Stimulated activated CD4-positive, alpha-beta T cell treated with anti-CD3 and anti-CD28 coated beads, Interleukin-12 subunit alpha, Interleukin-12 subunit beta, amount 100 ng/mL, for 24 hours (primary cell): ENCODE results near the gene RPL27A.

Experiments used
- DNase-seq, 2 experiments: peaks; one replicate each; pipeline ENCODE4 v3.0.0-alpha.2; 2020; ENCODE audit warnings: low read depth in 2 of 2

RPL27A gene

GRCh38 chr11:8721609-8722500, 39.3 kb downstream of the RPL27A start:
- no peak for DNase-seq

DNA sequence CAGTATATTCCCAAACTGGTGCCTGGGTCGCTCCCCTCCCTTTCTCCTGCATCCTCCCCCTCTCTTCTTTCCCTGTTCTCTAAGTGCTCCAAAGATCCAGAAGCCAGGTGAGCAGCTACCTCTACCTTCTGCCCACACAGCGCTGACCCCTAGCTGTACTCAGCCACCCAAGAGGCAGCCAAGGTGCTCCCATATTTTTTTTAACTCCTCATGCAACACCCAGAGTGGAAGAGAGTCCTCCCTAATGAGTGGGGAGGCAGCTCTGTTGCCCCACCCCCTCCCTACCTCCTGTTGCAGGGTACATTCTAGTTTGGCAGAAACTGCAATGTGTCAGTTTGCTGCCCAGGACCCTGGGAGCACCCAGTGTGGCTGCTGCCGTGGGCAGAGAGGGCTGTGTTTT, 40.2 kb downstream of the RPL27A start:
- no peak for DNase-seq

GRCh38 chr11:8723711-8724110, 41.1 kb downstream of the RPL27A start:
- no peak for DNase-seq

DNA sequence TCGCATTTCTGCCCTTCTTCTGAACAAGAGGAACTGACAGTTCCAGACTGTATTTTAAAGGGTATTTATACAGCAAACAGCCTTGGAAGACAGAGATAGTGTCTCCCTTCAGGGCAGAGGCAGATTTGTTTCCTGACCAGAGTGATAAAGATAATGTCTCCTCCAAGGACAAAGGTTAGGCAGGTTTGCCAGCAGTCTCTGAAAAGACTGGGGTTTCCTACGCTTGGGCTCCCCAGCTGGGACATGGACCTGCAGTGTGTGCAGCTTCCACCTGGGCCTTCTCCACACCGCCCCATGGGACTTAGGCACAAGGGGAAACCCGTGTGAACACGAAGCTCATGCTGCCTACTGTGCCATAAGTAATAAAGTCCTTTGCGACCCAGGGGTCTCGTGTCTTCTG, 42.1 kb downstream of the RPL27A start:
- DNase-seq = no peak

GRCh38 chr11:8726395-8726794, 43.8 kb downstream of the RPL27A start:
- DNase-seq = no peak

- DNase-seq = no peak
These were observed 46.0 kb downstream of the RPL27A start for GRCh38 chr11:8728563-8728962.

GRCh38 chr11:8729067-8729466, 46.5 kb downstream of the RPL27A start:
- no peak for DNase-seq

DNA sequence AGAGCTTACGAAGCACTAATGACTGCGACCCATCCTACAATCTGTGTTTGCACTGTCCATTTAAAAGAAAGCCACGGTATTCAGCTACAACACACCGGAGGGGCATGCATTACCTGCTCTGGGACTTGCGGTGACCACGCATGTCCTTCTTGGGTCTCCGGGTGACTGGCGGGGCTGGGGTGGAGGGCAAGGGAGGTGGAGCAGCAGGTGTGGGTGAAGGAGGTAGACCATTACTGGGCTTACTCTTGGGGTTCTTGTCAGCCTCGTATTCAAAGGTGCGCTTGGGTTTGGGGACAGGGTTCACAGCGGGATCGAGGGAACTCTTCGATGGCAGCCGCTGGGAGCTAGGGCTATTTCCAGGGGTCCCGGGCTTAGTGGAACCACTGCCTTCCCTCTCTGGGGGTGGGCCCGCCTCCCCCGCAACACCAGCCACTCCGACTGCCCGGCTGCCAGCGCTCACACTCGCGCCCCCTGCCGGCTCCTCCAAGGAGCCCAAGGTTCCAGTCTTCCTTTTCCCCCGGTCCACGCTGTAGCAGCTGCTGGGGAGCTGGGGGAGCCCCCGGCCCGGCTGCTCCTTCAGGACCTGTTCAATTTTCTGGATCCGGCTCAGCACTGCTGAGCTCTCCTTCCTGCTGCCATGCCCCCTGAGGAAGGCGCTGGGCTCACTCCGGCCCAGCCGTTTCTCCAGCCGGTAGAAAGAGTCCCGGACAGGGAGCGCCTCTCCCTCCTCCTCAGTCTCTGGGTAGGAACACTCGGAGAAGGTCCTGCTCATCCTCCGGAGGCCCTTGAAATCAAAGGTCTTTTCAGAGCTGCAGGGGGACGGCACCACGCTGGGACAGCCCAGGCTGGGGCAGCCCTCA, 47.5 kb downstream of the RPL27A start:
- no peak for DNase-seq

- no peak for DNase-seq
These were observed 48.1 kb downstream of the RPL27A start for GRCh38 chr11:8730697-8731020.

DNA sequence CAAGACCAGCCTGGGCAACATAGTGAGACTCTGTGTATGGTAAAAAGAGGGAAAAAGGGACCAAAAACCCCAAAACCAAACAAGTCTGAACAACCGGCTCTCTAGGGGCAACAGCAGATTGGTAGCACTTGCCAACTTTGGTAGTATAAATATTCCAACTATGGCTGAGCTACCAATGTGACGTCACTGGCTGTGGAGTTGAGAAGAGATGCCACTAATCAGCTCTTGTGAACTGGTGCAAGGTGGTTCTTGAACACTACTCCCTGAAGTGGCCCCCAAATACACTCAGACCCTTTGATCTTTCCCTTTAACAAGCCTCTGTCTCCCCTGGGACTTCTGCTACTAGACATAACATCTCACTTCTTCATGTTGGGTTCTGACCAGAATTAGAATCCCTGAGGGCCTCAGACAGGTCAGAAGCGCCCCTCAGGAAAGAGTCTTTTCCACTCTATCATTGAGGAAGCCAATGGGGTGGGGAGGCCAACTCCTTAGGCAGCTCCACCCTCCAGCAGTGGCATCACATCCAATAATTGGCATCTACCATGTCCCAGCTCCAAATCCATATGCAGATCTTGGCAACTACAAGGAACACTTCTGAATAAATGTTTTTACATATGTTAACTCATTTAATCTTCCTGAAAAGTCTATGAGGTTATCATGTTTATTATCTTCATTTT, 49.2 kb downstream of the RPL27A start:
- DNase-seq = no peak

GRCh38 chr11:8732324-8732670, 49.7 kb downstream of the RPL27A start:
- DNase-seq = no peak

DNA sequence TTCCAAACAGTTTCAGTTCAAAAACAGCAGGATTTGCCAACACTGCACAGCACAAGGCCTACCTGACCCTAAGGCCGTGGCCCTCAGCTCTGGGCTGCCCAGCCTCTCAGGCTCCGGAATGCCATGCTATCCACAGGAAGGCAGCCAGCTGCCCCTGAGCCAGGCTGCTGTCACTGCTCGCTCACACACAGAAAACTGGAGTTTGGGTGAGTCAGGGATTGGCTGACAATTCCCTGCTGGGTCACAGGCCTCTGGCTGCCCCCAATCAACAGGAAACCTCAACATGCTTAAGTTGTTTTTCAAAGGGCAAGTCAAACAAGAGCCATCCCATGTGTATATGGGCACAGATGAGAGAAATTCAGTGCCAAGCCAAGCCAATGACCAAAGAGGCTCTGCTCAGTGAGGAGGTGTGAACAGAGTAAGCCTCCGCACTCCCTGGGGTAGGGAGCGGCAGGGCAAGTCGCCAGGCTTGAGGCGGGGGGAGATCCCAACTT, 50.2 kb downstream of the RPL27A start:
- DNase-seq = no peak

GRCh38 chr11:8733852-8734251, 51.3 kb downstream of the RPL27A start:
- DNase-seq = no peak

- DNase-seq = no peak
These were observed 52.5 kb downstream of the RPL27A start for GRCh38 chr11:8735094-8735493.

GRCh38 chr11:8739309-8739793, 56.8 kb downstream of the RPL27A start:
- DNase-seq = no peak
